Mesothelial cell of epicardium (in vitro differentiated cells): ENCODE results near the gene NID2. TPM values are rescaled to one million over a fixed set of nuclear protein-coding genes. Genes with fewer than 3 reads are reported as not detected.

ENCODE experiments used
- DNase-seq, 2 experiments: peaks; one replicate each; pipeline ENCODE4 v3.0.0; 2021; ENCODE audit warnings: low spot score in 2 of 2; ENCODE audit not compliant: unreplicated experiment in 2 of 2
- H3K27ac Mint-ChIP-seq: 2 replicates; pipeline ENCODE4 v1.8.0; 2021; ENCODE audit warnings: mixed read lengths
- H3K27me3 Mint-ChIP-seq: 2 replicates; pipeline ENCODE4 v1.8.0; 2021; ENCODE audit warnings: low read depth, mixed read lengths
- H3K36me3 Mint-ChIP-seq: 2 replicates; pipeline ENCODE4 v1.8.0; 2021; ENCODE audit warnings: mixed read lengths
- H3K4me1 Mint-ChIP-seq: 2 replicates; pipeline ENCODE4 v1.8.0; 2021; ENCODE audit warnings: mixed read lengths
- H3K4me3 Mint-ChIP-seq: 2 replicates; pipeline ENCODE4 v1.8.0; 2021; ENCODE audit warnings: mild to moderate bottlenecking, moderate library complexity, mixed read lengths
- H3K9me3 Mint-ChIP-seq: 2 replicates; pipeline ENCODE4 v1.8.0; 2021; ENCODE audit warnings: mixed read lengths
- total RNA-seq: library from RNA; stranded (reverse); gene quantifications from 3 replicates; pipeline ENCODE4 v1.2.1, GENCODE V29; 2021
- TF ChIP-seq, protein P1 (sequence below): fragments of 200-600 bp; sonication (generic); IDR thresholded peaks from one replicate; pipeline ENCODE4 v1.5.0; 2021; ENCODE audit warnings: antibody characterized with exemption; ENCODE audit not compliant: unreplicated experiment

Gene NID2
- total RNA-seq, 1 donor from 2014 or later = 120 TPM

DNA sequence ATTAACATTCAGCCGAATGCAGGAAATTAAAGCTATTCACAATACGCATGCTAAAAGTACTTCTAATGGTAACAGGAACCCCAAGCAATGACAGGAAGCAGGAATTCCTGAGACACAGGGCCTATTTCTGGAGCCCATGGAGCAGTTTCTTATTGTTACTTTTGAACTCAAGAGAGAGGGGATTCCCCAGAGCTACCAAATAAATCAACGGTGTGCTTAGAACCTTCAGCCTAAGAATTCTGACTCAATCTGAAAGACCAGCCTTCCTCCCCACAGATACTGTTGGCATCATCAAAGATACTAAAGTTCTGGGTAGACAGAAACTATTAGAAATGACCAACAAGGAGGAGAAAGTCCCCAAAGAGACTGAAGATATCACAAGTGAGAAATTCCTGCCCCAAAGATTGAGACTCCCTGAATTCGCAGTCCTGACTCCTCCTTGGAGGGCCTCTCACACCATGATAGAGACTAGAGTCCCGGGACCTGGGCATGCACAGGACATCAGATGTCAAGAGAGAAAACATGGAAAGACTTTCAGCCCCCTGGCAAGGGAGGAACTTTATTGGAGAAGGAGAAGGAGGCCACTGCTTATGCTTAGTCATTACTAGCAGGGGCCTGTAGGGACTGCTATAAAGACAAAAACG is 46.8 kb downstream of the NID2 start:
- peaks cover 12% of the 10 kb centered on the region for H3K4me1 Mint-ChIP-seq
- TF ChIP-seq, protein P1, sequence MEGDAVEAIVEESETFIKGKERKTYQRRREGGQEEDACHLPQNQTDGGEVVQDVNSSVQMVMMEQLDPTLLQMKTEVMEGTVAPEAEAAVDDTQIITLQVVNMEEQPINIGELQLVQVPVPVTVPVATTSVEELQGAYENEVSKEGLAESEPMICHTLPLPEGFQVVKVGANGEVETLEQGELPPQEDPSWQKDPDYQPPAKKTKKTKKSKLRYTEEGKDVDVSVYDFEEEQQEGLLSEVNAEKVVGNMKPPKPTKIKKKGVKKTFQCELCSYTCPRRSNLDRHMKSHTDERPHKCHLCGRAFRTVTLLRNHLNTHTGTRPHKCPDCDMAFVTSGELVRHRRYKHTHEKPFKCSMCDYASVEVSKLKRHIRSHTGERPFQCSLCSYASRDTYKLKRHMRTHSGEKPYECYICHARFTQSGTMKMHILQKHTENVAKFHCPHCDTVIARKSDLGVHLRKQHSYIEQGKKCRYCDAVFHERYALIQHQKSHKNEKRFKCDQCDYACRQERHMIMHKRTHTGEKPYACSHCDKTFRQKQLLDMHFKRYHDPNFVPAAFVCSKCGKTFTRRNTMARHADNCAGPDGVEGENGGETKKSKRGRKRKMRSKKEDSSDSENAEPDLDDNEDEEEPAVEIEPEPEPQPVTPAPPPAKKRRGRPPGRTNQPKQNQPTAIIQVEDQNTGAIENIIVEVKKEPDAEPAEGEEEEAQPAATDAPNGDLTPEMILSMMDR = no peak
- no peaks in the 10 kb centered on the region for H3K27me3 Mint-ChIP-seq
- H3K36me3 Mint-ChIP-seq = peaks cover 6% of the 10 kb centered on the region
- no peak for DNase-seq
- H3K27ac Mint-ChIP-seq = no peak overlapping the region
- H3K4me3 Mint-ChIP-seq = no peak overlapping the region
- peaks cover 6% of the 10 kb centered on the region for H3K9me3 Mint-ChIP-seq

DNA sequence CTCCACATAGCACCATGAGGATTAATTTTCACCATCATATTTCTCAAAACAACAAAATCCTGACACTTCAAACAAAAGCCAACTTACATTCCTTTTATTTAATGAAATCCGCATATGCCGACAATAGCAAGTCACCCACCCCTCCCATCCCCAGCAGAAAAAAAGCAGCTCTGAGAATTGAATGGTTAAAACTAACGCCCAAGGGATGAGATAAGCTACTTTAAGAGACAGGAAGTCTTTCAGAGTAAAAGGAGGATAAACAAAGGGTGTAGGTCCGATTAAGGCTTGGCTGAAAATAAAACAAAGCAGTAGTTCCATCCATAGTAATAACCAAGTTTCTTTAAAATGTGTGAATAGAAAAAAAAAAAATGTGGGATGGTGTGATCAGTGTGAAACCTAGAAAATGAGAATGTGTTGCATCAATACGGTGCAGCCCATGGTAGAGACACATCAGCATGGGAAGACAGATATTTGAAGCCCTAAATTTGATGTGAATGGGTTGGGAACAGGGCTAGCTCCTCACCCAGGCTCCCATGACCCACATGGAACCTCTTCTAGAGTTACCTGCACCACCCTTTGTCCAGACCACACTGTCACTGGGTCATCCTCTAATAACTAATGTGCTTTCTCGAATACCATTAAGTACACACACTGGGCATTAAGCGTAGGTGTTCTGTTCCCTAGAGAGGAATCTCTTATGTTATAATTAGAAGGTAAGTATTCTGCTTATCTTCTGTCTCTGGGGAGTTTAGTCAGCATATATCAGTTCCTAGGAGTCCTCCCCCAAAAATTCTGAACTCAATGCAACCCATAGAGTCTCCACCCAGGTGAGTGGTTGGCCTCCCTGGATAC is 47.8 kb downstream of the NID2 start:
- Mint-ChIP-seq H3K27ac (no peak overlapping the region), H3K4me1 (peaks cover 12% of the 10 kb centered on the region), H3K4me3 (no peak overlapping the region)

DNA sequence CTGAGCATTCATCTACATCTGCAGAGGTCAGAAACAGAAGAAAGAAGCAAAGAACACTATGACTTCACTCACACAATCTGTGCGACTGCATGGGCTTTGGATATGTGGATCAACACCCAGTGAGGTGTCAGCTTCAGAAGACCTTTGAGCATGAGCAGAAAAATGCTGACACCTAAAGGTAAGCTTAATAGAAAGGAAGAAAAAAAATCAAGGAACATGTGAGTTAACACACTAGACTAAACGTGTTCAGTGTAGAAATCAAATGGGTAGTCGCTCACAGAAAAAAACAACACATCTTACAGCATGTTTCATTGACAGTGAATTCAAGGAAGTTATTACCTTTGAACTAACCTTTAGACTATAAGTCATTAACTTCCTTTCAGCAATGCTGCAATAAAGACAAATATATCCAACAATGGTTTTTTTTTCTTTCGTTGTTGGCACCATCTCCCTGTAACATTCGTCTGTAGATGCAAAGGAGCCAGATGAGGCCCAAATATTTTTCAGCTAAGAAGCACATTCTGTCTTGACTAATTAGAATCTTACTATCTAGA is 48.6 kb downstream of the NID2 start:
- H3K9me3 Mint-ChIP-seq = peaks cover 6% of the 10 kb centered on the region
- TF ChIP-seq, protein P1 = no peak
- peaks cover 4% of the 10 kb centered on the region for H3K27me3 Mint-ChIP-seq
- DNase-seq = no peak
- no peak overlapping the region for H3K27ac Mint-ChIP-seq
- H3K4me3 Mint-ChIP-seq = no peak overlapping the region
- peaks cover 12% of the 10 kb centered on the region for H3K4me1 Mint-ChIP-seq
- H3K36me3 Mint-ChIP-seq = peaks cover 6% of the 10 kb centered on the region

More for the DNA sequence above, 47.8 kb downstream of the NID2 start:
- H3K9me3 Mint-ChIP-seq = peaks cover 6% of the 10 kb centered on the region
- H3K36me3 Mint-ChIP-seq = peaks cover 6% of the 10 kb centered on the region
- TF ChIP-seq, protein P1 = no peak
- no peak for DNase-seq
- H3K27me3 Mint-ChIP-seq = peaks cover 4% of the 10 kb centered on the region

DNA sequence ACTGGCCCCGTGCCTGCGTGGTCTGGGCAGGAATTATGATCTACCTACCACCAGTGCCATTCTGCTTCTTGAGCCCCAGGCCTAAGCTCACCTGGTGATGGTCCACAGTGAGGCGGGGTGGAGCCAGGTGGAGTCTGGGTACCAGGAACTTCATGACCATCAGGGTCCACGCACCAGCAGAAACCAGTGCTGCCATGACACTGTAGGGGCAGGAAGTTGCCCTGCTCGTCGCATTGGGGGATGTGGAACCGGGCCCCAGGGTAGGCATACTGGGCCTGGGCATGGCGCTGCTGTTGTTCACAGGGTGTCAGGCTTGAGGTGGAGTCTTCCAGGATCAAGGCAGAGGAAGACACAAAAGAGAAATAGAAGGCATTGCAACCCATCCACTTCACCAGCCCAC is 49.9 kb downstream of the NID2 start:
- Mint-ChIP-seq H3K27ac (no peak overlapping the region), H3K27me3 (peaks cover 4% of the 10 kb centered on the region), H3K9me3 (no peaks in the 10 kb centered on the region), H3K4me3 (no peak overlapping the region), H3K36me3 (peaks cover 3% of the 10 kb centered on the region), H3K4me1 (peaks cover 20% of the 10 kb centered on the region)
- TF ChIP-seq, protein P1 = no peak
- no peak for DNase-seq

DNA sequence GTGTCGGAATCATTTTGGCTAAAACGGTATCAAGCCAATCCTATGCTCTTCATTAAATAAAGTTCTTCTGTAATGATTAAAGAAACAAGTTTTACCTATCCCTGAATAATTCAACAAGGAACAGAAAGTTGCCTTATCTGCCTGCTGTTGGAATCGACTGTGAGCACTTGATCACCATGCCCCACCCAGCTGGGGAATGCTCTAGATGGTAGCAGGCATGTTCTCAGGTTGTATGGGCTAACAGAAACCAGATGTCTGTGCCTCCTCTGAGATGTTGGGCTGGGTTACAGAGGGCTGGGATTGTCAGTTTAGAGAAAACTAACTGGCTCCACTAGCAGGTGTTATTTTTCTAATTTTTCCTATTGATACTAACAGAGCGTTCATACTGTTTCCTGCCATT is 50.6 kb downstream of the NID2 start:
- no peak for DNase-seq
- H3K36me3 Mint-ChIP-seq = peaks cover 3% of the 10 kb centered on the region
- TF ChIP-seq, protein P1 = no peak
- no peak overlapping the region for H3K4me3 Mint-ChIP-seq
- H3K4me1 Mint-ChIP-seq = peaks cover 20% of the 10 kb centered on the region
- H3K27ac Mint-ChIP-seq = peak overlapping the region; percentile 22
- no peaks in the 10 kb centered on the region for H3K9me3 Mint-ChIP-seq
- H3K27me3 Mint-ChIP-seq = peaks cover 4% of the 10 kb centered on the region
